ENCODE results near the gene SPAG16.

- no peak for TF ChIP-seq CTCF (IDR thresholded peaks at IDR 0.05)
- TF ChIP-seq EZH2 (IDR thresholded peaks at IDR 0.05; ENCODE audit: borderline replicate concordance, insufficient read depth, low read depth, low read length, poor library complexity, severe bottlenecking) = no peak
Observed at GRCh38 chr2:213664817-213665216, 380.6 kb downstream of the SPAG16 start.

All from B cell (primary cell).